K562 (cell line): ENCODE measurements around the gene ABHD12. TPM values are rescaled to one million over a fixed set of nuclear protein-coding genes. Genes with fewer than 3 reads are reported as not detected.

Experiments used
- ATAC-seq: fragments of 200-7000 bp; cut with Tn5 transposase; 3 replicates; pipeline ENCODE4 v1.9.1; 2020; ENCODE audit warnings: moderate library complexity
- BruUV-seq: library from RNA; stranded (reverse); fragments of 400-500 nt; replicated peaks from 2 replicates; lab custom pipeline; 2021; lab: Mats Ljungman, UMichigan
- CTCF ChIA-PET: fragments of 300-600 bp; formaldehyde crosslinking; extraction: SDS; loops from one replicate; lab custom pipeline; 2021; ENCODE audit warnings: low intra/inter-chr PET ratio; lab: Yijun Ruan, JAX
- POLR2A ChIA-PET: fragments of 300-600, 350-650 bp; sonication (Branson Sonifier 250); formaldehyde crosslinking; extraction: SDS; loops from one replicate; lab custom pipeline; 2021; ENCODE audit warnings: antibody characterized with exemption, inconsistent platforms; lab: Yijun Ruan, JAX
- DNase-seq, 4 experiments: peaks; one replicate each; pipeline versions ENCODE4 v3.0.0 to v3.0.0-alpha.2; 2011 to 2018; ENCODE audit warnings: low spot score in 3 of 4, mixed read lengths in 3 of 4; ENCODE audit errors: extremely low read depth in 1 of 4
- FAIRE-seq: peaks from 2 replicates; lab custom pipeline; 2011; peaks lifted over from hg19 to GRCh38; lab: Jason Lieb, UNC
- H2AFZ ChIP-seq: 2 replicates; pipeline ENCODE4 v1.6.0; 2011; ENCODE audit warnings: low read depth, low read length, control low read depth, inconsistent platforms
- H3K27ac ChIP-seq: fragments of 200-600 bp; 3 replicates; pipeline ENCODE4 v1.8.0; 2011; ENCODE audit warnings: low read depth, mild to moderate bottlenecking, control low read depth, inconsistent platforms, low read length, moderate library complexity, mixed read lengths; ENCODE audit errors: extremely low read depth
- H3K27me3 ChIP-seq, 2 experiments: fragments of 300-600 bp in 1 of 2; 2 replicates in 1 of 2; 3 replicates in 1 of 2; pipeline versions ENCODE4 v1.6.0 to v1.8.0; 2011; ENCODE audit warnings: inconsistent platforms in 2 of 2, low read length in 2 of 2, mild to moderate bottlenecking in 1 of 2, mixed read lengths in 1 of 2, moderate library complexity in 1 of 2; ENCODE audit not compliant: control insufficient read depth in 2 of 2, insufficient read depth in 2 of 2
- H3K36me3 ChIP-seq: fragments of 300-600 bp; 3 replicates; pipeline ENCODE4 v1.8.0; 2011; ENCODE audit warnings: mild to moderate bottlenecking, low read length, inconsistent platforms; ENCODE audit not compliant: control insufficient read depth, insufficient read depth
- H3K4me1 ChIP-seq, 2 experiments: fragments of 200-600 bp in 1 of 2; replicated peaks in 1 of 2; 2 replicates in 1 of 2; 3 replicates in 1 of 2; pipeline versions ENCODE4 v1.5.1 to v1.8.0; 2011; ENCODE audit warnings: inconsistent platforms in 2 of 2, low read length in 2 of 2, mild to moderate bottlenecking in 1 of 2, mixed read lengths in 1 of 2, moderate library complexity in 1 of 2; ENCODE audit not compliant: control insufficient read depth in 2 of 2, insufficient read depth in 2 of 2
- H3K4me2 ChIP-seq: 2 replicates; pipeline ENCODE4 v1.6.1; 2011; ENCODE audit warnings: low read length, control low read depth, inconsistent platforms, mixed read lengths; ENCODE audit not compliant: insufficient read depth
- H3K4me3 ChIP-seq: fragments of 200-600 bp; sonication (generic), shearing (Covaris generic); 2 replicates; pipeline ENCODE4 v1.5.1; 2016; ENCODE audit warnings: control low read depth, inconsistent platforms
- H3K79me2 ChIP-seq: fragments of 200-600 bp; 3 replicates; pipeline ENCODE4 v1.8.0; 2011; ENCODE audit warnings: low read length, inconsistent platforms; ENCODE audit not compliant: control insufficient read depth, insufficient read depth
- H3K9ac ChIP-seq, 2 experiments: 2 replicates each; pipeline versions ENCODE4 v1.6.0 to v1.6.1; 2011; ENCODE audit warnings: low read depth in 2 of 2, low read length in 2 of 2, control low read depth in 1 of 2, inconsistent platforms in 1 of 2, mild to moderate bottlenecking in 1 of 2, mixed read lengths in 1 of 2; ENCODE audit not compliant: insufficient read depth in 1 of 2
- H3K9me1 ChIP-seq: one replicate; pipeline ENCODE4 v1.6.0; 2011; ENCODE audit warnings: inconsistent platforms, mild to moderate bottlenecking, low read length, moderate library complexity; ENCODE audit not compliant: control insufficient read depth, insufficient read depth
- H3K9me3 ChIP-seq: replicated peaks from 2 replicates; pipeline ENCODE4 v1.5.1; 2011; ENCODE audit warnings: low read depth, low read length, inconsistent platforms; ENCODE audit not compliant: control insufficient read depth, insufficient read depth
- H4K20me1 ChIP-seq: replicated peaks from 2 replicates; pipeline ENCODE4 v1.6.1; 2011; ENCODE audit warnings: low read length, inconsistent platforms, mixed read lengths; ENCODE audit not compliant: control insufficient read depth, insufficient read depth
- CHAMP1 ChIP-seq: fragments of 450-650 bp; IDR thresholded peaks from 2 replicates; pipeline ENCODE4 v1.6.1; 2016; ENCODE audit warnings: mild to moderate bottlenecking
- FOXP4 ChIP-seq: sonication (generic); formaldehyde crosslinking; IDR thresholded peaks from 2 replicates; pipeline ENCODE4 v1.8.0; 2022; ENCODE audit warnings: mild to moderate bottlenecking, missing genetic modification reagents, borderline replicate concordance
- KLF13 ChIP-seq: fragments of 450-650 bp; IDR thresholded peaks from 2 replicates; pipeline ENCODE4 v1.6.1; 2016; ENCODE audit warnings: missing genetic modification characterization, low read depth, mild to moderate bottlenecking, missing compliant biosample characterization, moderate library complexity, borderline replicate concordance
- SAP30 ChIP-seq: fragments of 200-600 bp; sonication (generic); IDR thresholded peaks from 2 replicates; pipeline ENCODE4 v1.6.1; 2012; ENCODE audit warnings: borderline replicate concordance, low read depth, mild to moderate bottlenecking, moderate library complexity, low read length, control low read depth, inconsistent platforms; ENCODE audit not compliant: insufficient read depth, poor library complexity, severe bottlenecking
- SMC3 ChIP-seq: conservative IDR thresholded peaks from 2 replicates; pipeline ENCODE4 v1.6.1; 2011; ENCODE audit warnings: low read depth, low read length, improper control_type of control experiment; ENCODE audit not compliant: insufficient read depth
- TARDBP ChIP-seq: fragments of 450-650 bp; IDR thresholded peaks from 2 replicates; pipeline ENCODE4 v1.6.1; 2016
- TCF3 ChIP-seq: sonication (generic); formaldehyde crosslinking; IDR thresholded peaks from 2 replicates; pipeline ENCODE4 v1.4.0; 2020; ENCODE audit warnings: mild to moderate bottlenecking, missing genetic modification reagents
- ZBTB2 ChIP-seq: fragments of 450-650 bp; IDR thresholded peaks from 2 replicates; pipeline ENCODE4 v1.6.1; 2016; ENCODE audit warnings: antibody characterized with exemption
- WGBS: fragments of 100-300 bp; shearing (Covaris generic); methylation state at CpG from one replicate; pipeline ENCODE4 v1.1.6; 2016; ENCODE audit warnings: low coverage, mixed read lengths; ENCODE audit not compliant: insufficient coverage; ENCODE audit errors: missing lambda C conversion rate; 5-methylcytosine and 5-hydroxymethylcytosine counted together
- in situ Hi-C: fragments of 300-500 bp; cut with MboI; formaldehyde crosslinking; loops from 4 replicates; pipeline ENCODE4 v1.15.0; 2018; ENCODE audit warnings: inconsistent platforms, mixed read lengths
- intact Hi-C: fragments of 100-400 bp; cut with micrococcal nuclease; formaldehyde crosslinking; loops from 2 replicates; pipeline ENCODE4 v1.14.2; 2022
- polyA plus RNA-seq, 8 experiments: library from polyadenylated mRNA; depleted of rRNA in 4 of 8; stranded (reverse) in 5 of 8; unstranded in 3 of 8; fragments of >200 nt; fragmentation: Nextera tagmentation in 2 of 8; fragmentation: Illumina TruSeq in 1 of 8; extraction: Ambion mirVana in 2 of 8; extraction: Trizol in 1 of 8; gene quantifications; 2 replicates each; pipeline versions ENCODE4 v1.2.1 to v1.2.3, GENCODE V29; 2011 to 2014; ENCODE audit warnings: inconsistent platforms in 1 of 8, missing spikeins in 1 of 8
- total RNA-seq, 7 experiments: library from RNA; depleted of rRNA in 6 of 7; stranded (reverse); fragments of >200 nt in 6 of 7; fragmentation: Illumina TruSeq in 2 of 7; extraction: Trizol in 2 of 7; gene quantifications; 2 replicates each; pipeline versions ENCODE4 v1.2.1 to v1.2.3, GENCODE V29; 2011 to 2021; ENCODE audit warnings: low replicate concordance in 1 of 7

ABHD12 gene
- total and polyA plus RNA-seq, 9 of the 15 experiments (the other 6 are each of a cell fraction or from before 2014, with no cell fraction given): 0.65 to 15.6 (median 9.1) TPM

DNA sequence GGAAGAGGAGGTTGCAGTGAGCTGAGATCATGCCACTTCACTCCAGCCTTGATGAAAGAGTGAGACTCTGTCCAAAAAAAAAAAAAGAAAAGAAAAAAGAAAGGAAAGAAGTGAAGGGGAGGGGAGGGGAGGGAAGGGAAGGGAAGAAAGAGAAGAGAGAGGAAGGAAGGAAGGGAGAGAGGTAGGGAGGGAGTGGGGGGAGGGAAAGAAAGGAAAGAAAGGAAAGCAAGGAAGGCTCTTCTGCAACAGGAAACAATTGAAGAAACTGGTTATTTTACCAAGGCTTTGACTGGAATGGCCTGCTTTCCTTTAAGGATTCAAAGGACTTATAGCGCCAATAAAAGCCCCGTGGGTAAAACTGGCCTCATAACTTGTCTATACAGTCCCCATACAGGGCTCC, 64.6 kb downstream of the ABHD12 start:
- intact Hi-C loops: no loop called here
- no peak for FAIRE-seq
- H3K9me1 ChIP-seq: no peaks in the 10 kb centered on the region
- 88% methylated on average over 2 of the region's 2 CpGs for WGBS
- H3K4me3 ChIP-seq: no peak overlapping the region
- CTCF ChIA-PET: no interaction called here
- H3K9ac ChIP-seq: no peak overlapping the region
- H3K9me3 ChIP-seq: no peaks in the 10 kb centered on the region
- H3K36me3 ChIP-seq: peaks cover 14% of the 10 kb centered on the region; the same call in 1 of the 3 replicates
- BruUV-seq: no TSS peak
- no peaks in the 10 kb centered on the region for H4K20me1 ChIP-seq
- H3K79me2 ChIP-seq: no peaks in the 10 kb centered on the region
- H3K27me3 ChIP-seq: no peaks in the 10 kb centered on the region
- in situ Hi-C loops: no loop called here
- no peak overlapping the region for H3K27ac ChIP-seq
- DNase-seq: no peak
- TF ChIP-seq SAP30 (no peak), SMC3 (no peak), FOXP4 (CRISPR knock-in tag) (no peak), TCF3 (CRISPR knock-in tag) (no peak), TARDBP (no peak), ZBTB2 (no peak), CHAMP1 (no peak), KLF13 (tag) (no peak)
- TF ChIP-seq, all 486 proteins: peak for 0
- H2AFZ ChIP-seq: no peak overlapping the region
- H3K4me1 ChIP-seq: peaks cover 0 to 6% of the 10 kb centered on the region in 2 experiments; a peak in 2 of 5 replicates
- no peak for ATAC-seq
- POLR2A ChIA-PET: no interaction called here
- no peak overlapping the region for H3K4me2 ChIP-seq
